GM19238 (cell line): ENCODE measurements around the gene SLC25A15.
"Not testable (repeated sequence)": the region's sequence is repeated elsewhere in the genome, so short reads cannot be mapped to it uniquely, and the experiment has no call there.

Experiments used
- DNase-seq: peaks from one replicate; pipeline ENCODE4 v3.0.0; 2011; ENCODE audit warnings: low spot score; ENCODE audit not compliant: insufficient read length

The SLC25A15 gene

GRCh38 chr13:40781717-40782116, 7.7 kb upstream of the SLC25A15 start:
- DNase-seq, result no peak

GRCh38 chr13:40782971-40783370, 6.4 kb upstream of the SLC25A15 start:
- DNase-seq, result not testable (repeated sequence)

GRCh38 chr13:40784540-40784939, 4.9 kb upstream of the SLC25A15 start:
- DNase-seq, result no peak

- no peak for DNase-seq
Measured at GRCh38 chr13:40786568-40786996, 2.8 kb upstream of the SLC25A15 start.

- DNase-seq, result no peak
Measured at GRCh38 chr13:40787062-40787461, 2.3 kb upstream of the SLC25A15 start.

GRCh38 chr13:40788540-40789274, 704 bp upstream of the SLC25A15 start:
- not testable (repeated sequence) for DNase-seq

GRCh38 chr13:40790154-40790616, 774 bp downstream of the SLC25A15 start:
- DNase-seq, result no peak

- DNase-seq, result no peak
Measured at GRCh38 chr13:40792284-40793051, 3.1 kb downstream of the SLC25A15 start.

GRCh38 chr13:40793339-40793738, 3.9 kb downstream of the SLC25A15 start:
- no peak for DNase-seq

GRCh38 chr13:40794414-40795368, 5.3 kb downstream of the SLC25A15 start:
- no peak for DNase-seq

GRCh38 chr13:40796649-40797048, 7.2 kb downstream of the SLC25A15 start:
- no peak for DNase-seq

GRCh38 chr13:40798380-40798779, 9.0 kb downstream of the SLC25A15 start:
- DNase-seq, result no peak

- DNase-seq, result no peak
Measured at GRCh38 chr13:40799508-40799907, 10.1 kb downstream of the SLC25A15 start.

GRCh38 chr13:40800559-40800958, 11.1 kb downstream of the SLC25A15 start:
- no peak for DNase-seq

- no peak for DNase-seq
Measured at GRCh38 chr13:40801255-40802217, 12.1 kb downstream of the SLC25A15 start.

- DNase-seq, result no peak
Measured at GRCh38 chr13:40803316-40803715, 13.9 kb downstream of the SLC25A15 start.

GRCh38 chr13:40806241-40806640, 16.8 kb downstream of the SLC25A15 start:
- no peak for DNase-seq

- DNase-seq, result no peak
Measured at GRCh38 chr13:40809471-40809870, 20.1 kb downstream of the SLC25A15 start.

- DNase-seq, result no peak
Measured at GRCh38 chr13:40812102-40812501, 22.7 kb downstream of the SLC25A15 start.

- DNase-seq, result no peak
Measured at GRCh38 chr13:40812724-40813445, 23.5 kb downstream of the SLC25A15 start.
